Neural cell (in vitro differentiated cells): ENCODE data around the gene MS4A6E. TPM values are rescaled to one million over a fixed set of nuclear protein-coding genes. Genes with fewer than 3 reads are reported as not detected.

ENCODE experiments used
- H2AFZ ChIP-seq: fragments of 200-600, 300-800 bp; sonication (generic), shearing (Covaris generic); 2 replicates; pipeline ENCODE4 v1.6.0; 2014; ENCODE audit warnings: low read depth, mild to moderate bottlenecking, antibody characterized with exemption, low read length, moderate library complexity
- H3F3A ChIP-seq: fragments of 200-600 bp; shearing (Covaris generic); 2 replicates; pipeline ENCODE4 v1.6.1; 2016; ENCODE audit warnings: mild to moderate bottlenecking, moderate library complexity, mixed read lengths, antibody characterized with exemption, low read length; ENCODE audit not compliant: insufficient read depth, poor library complexity, severe bottlenecking
- H3K27ac ChIP-seq: fragments of 200-600, 300-800 bp; sonication (generic), shearing (Covaris generic); 2 replicates; pipeline ENCODE4 v1.5.1; 2014; ENCODE audit warnings: mild to moderate bottlenecking, low read length, moderate library complexity
- H3K27me3 ChIP-seq: fragments of 300-800, 200-600 bp; sonication (generic), shearing (Covaris generic); 2 replicates; pipeline ENCODE4 v1.6.0; 2014; ENCODE audit warnings: mild to moderate bottlenecking, low read depth, low read length, moderate library complexity; ENCODE audit not compliant: insufficient read depth
- H3K36me3 ChIP-seq: fragments of 300-800, 200-600 bp; sonication (generic), shearing (Covaris generic); 2 replicates; pipeline ENCODE4 v1.5.1; 2014; ENCODE audit warnings: mild to moderate bottlenecking, antibody characterized with exemption, low read length, moderate library complexity; ENCODE audit not compliant: insufficient read depth
- H3K4me2 ChIP-seq: fragments of 300-800, 200-600 bp; sonication (generic), shearing (Covaris generic); 2 replicates; pipeline ENCODE4 v1.6.0; 2014; ENCODE audit warnings: mild to moderate bottlenecking, low read length
- H3K4me3 ChIP-seq: fragments of 300-800, 200-600 bp; sonication (generic), shearing (Covaris generic); 2 replicates; pipeline ENCODE4 v1.5.1; 2014; ENCODE audit warnings: mild to moderate bottlenecking, low read length, moderate library complexity
- H3K79me2 ChIP-seq: fragments of 200-600 bp; shearing (Covaris generic); replicated peaks from 2 replicates; pipeline ENCODE4 v1.6.0; 2014; ENCODE audit warnings: mild to moderate bottlenecking, low read length, moderate library complexity; ENCODE audit not compliant: insufficient read depth
- H3K9ac ChIP-seq: fragments of 300-800, 200-600 bp; sonication (generic), shearing (Covaris generic); 2 replicates; pipeline ENCODE4 v1.6.1; 2016; ENCODE audit warnings: mild to moderate bottlenecking, low read length, mixed read lengths
- H3K9me2 ChIP-seq: fragments of 200-600 bp; shearing (Covaris generic); 2 replicates; pipeline ENCODE4 v1.6.1; 2016; ENCODE audit warnings: mild to moderate bottlenecking, low read length, mixed read lengths; ENCODE audit not compliant: insufficient read depth
- H3K9me3 ChIP-seq: fragments of 200-600, 300-800 bp; sonication (generic), shearing (Covaris generic); 2 replicates; pipeline ENCODE4 v1.6.1; 2016; ENCODE audit warnings: mild to moderate bottlenecking, mixed run types, low read length, moderate library complexity, mixed read lengths
- H4K20me1 ChIP-seq: fragments of 200-600 bp; shearing (Covaris generic); 2 replicates; pipeline ENCODE4 v1.6.1; 2016; ENCODE audit warnings: mild to moderate bottlenecking, mixed run types; ENCODE audit not compliant: insufficient read depth
- CTCF ChIP-seq: fragments of 450-650 bp; IDR thresholded peaks from 2 replicates; pipeline ENCODE4 v1.5.1; 2014; ENCODE audit warnings: antibody characterized with exemption, mild to moderate bottlenecking, moderate library complexity; ENCODE audit not compliant: poor library complexity, severe bottlenecking
- EP300 ChIP-seq: fragments of 450-650 bp; conservative IDR thresholded peaks from 2 replicates; pipeline ENCODE4 v1.6.1; 2014; ENCODE audit warnings: antibody characterized with exemption, mild to moderate bottlenecking, moderate library complexity; ENCODE audit not compliant: poor library complexity, severe bottlenecking
- EZH2 ChIP-seq: fragments of 200-600, 300-800 bp; shearing (Covaris generic), sonication (generic); IDR thresholded peaks from 2 replicates; pipeline ENCODE4 v1.6.1; 2014; ENCODE audit warnings: antibody characterized with exemption, low read length, borderline replicate concordance, mild to moderate bottlenecking; ENCODE audit not compliant: insufficient read depth, poor library complexity, severe bottlenecking
- MXI1 ChIP-seq: fragments of 450-650 bp; conservative IDR thresholded peaks from 2 replicates; pipeline ENCODE4 v1.6.1; 2014; ENCODE audit warnings: antibody characterized with exemption, mild to moderate bottlenecking; ENCODE audit not compliant: poor library complexity, severe bottlenecking
- POLR2AphosphoS5 ChIP-seq: IDR thresholded peaks from 2 replicates; pipeline ENCODE4 v1.6.1; 2012
- RAD21 ChIP-seq: fragments of 450-650 bp; conservative IDR thresholded peaks from 2 replicates; pipeline ENCODE4 v1.6.1; 2014; ENCODE audit warnings: antibody characterized with exemption, mild to moderate bottlenecking, moderate library complexity
- REST ChIP-seq: IDR thresholded peaks from 2 replicates; pipeline ENCODE4 v1.6.1; 2012; ENCODE audit warnings: borderline replicate concordance
- SMC3 ChIP-seq: fragments of 450-650 bp; conservative IDR thresholded peaks from 2 replicates; pipeline ENCODE4 v1.6.1; 2014; ENCODE audit warnings: antibody characterized with exemption, mild to moderate bottlenecking, moderate library complexity; ENCODE audit not compliant: poor library complexity
- TAF1 ChIP-seq: IDR thresholded peaks from 2 replicates; pipeline ENCODE4 v1.6.1; 2012; ENCODE audit warnings: low read depth
- polyA plus RNA-seq: library from polyadenylated mRNA; depleted of rRNA; stranded (reverse); fragments of >200 nt; gene quantifications from 2 replicates; pipeline ENCODE4 v1.2.3, GENCODE V29; 2014

Gene MS4A6E
- polyA plus RNA-seq, 1 donor from 2014 or later: not detected

GRCh38 chr11:60288531-60288930 is 38.5 kb upstream of the MS4A6E start:
- TF ChIP-seq CTCF (no peak), TAF1 (no peak), SMC3 (no peak), EP300 (no peak), RAD21 (no peak), EZH2 (no peak), REST (no peak), MXI1 (no peak), POLR2AphosphoS5 (no peak)
- no peak overlapping the region for H3K4me2 ChIP-seq
- H3K36me3 ChIP-seq: no peaks in the 10 kb centered on the region
- no peak overlapping the region for H3K27ac ChIP-seq
- H4K20me1 ChIP-seq: no peaks in the 10 kb centered on the region
- H3K4me3 ChIP-seq: no peak overlapping the region
- no peaks in the 10 kb centered on the region for H3K79me2 ChIP-seq
- H3K9me2 ChIP-seq: no peaks in the 10 kb centered on the region
- no peak overlapping the region for H3K9ac ChIP-seq
- no peaks in the 10 kb centered on the region for H3F3A ChIP-seq
- no peak overlapping the region for H2AFZ ChIP-seq
- H3K27me3 ChIP-seq: no peaks in the 10 kb centered on the region
- H3K9me3 ChIP-seq: no peaks in the 10 kb centered on the region

- no peaks in the 10 kb centered on the region for H3K27me3 ChIP-seq
- no peaks in the 10 kb centered on the region for H3F3A ChIP-seq
- no peak overlapping the region for H3K4me2 ChIP-seq
- no peak overlapping the region for H3K4me3 ChIP-seq
- H3K36me3 ChIP-seq: no peaks in the 10 kb centered on the region
- TF ChIP-seq REST (no peak), TAF1 (no peak), MXI1 (no peak), CTCF (no peak)
- H3K9ac ChIP-seq: no peak overlapping the region
- no peaks in the 10 kb centered on the region for H3K9me2 ChIP-seq
- no peak overlapping the region for H2AFZ ChIP-seq
- H4K20me1 ChIP-seq: no peaks in the 10 kb centered on the region
- H3K9me3 ChIP-seq: no peaks in the 10 kb centered on the region
- H3K79me2 ChIP-seq: no peaks in the 10 kb centered on the region
- no peak overlapping the region for H3K27ac ChIP-seq
Measured at GRCh38 chr11:60292145-60292544, 34.9 kb upstream of the MS4A6E start.
